Forelimb muscle (tissue), 1 donor: ENCODE measurements around the gene AARS2. TPM values are rescaled to one million over a fixed set of nuclear protein-coding genes. Genes with fewer than 3 reads are reported as not detected.

Source experiments
- polyA plus RNA-seq: library from polyadenylated mRNA; unstranded; fragments of 120-200 nt; gene quantifications from one replicate; pipeline ENCODE4 v1.2.1, GENCODE V29; 2013; ENCODE audit not compliant: insufficient read length

The AARS2 gene
- polyA plus RNA-seq, 1 donor = 8.4 TPM

Other genes with a start within 250 kb of the AARS2 start
- 34.2 TPM for gene MRPL14, start 185.9 kb downstream of the AARS2 start, polyA plus RNA-seq
- 17.7 TPM for gene TMEM63B, start 185.8 kb downstream of the AARS2 start, polyA plus RNA-seq
- gene CAPN11, start 154.5 kb downstream of the AARS2 start, polyA plus RNA-seq = 0.56 TPM
- gene MYMX, start 96.4 kb downstream of the AARS2 start, polyA plus RNA-seq = 21.9 TPM
- gene SLC29A1, start 89.8 kb downstream of the AARS2 start, polyA plus RNA-seq = 86.2 TPM
- 991 TPM for gene HSP90AB1, start 66.2 kb downstream of the AARS2 start, polyA plus RNA-seq
- 28.8 TPM for gene SLC35B2, start 55.8 kb downstream of the AARS2 start, polyA plus RNA-seq
- 4.6 TPM for gene NFKBIE, start 47.8 kb downstream of the AARS2 start, polyA plus RNA-seq
- gene TMEM151B, start 42.9 kb downstream of the AARS2 start, polyA plus RNA-seq = 0.25 TPM
- not detected for gene SPATS1, start 29.3 kb upstream of the AARS2 start, polyA plus RNA-seq
- gene CDC5L, start 74.4 kb upstream of the AARS2 start, polyA plus RNA-seq = 24.1 TPM